ENCODE results near the gene HOXD11. TPM values are rescaled to one million over a fixed set of nuclear protein-coding genes. Genes with fewer than 3 reads are reported as not detected.

HOXD11 gene
- total RNA-seq, 1 donor: not detected

DNA sequence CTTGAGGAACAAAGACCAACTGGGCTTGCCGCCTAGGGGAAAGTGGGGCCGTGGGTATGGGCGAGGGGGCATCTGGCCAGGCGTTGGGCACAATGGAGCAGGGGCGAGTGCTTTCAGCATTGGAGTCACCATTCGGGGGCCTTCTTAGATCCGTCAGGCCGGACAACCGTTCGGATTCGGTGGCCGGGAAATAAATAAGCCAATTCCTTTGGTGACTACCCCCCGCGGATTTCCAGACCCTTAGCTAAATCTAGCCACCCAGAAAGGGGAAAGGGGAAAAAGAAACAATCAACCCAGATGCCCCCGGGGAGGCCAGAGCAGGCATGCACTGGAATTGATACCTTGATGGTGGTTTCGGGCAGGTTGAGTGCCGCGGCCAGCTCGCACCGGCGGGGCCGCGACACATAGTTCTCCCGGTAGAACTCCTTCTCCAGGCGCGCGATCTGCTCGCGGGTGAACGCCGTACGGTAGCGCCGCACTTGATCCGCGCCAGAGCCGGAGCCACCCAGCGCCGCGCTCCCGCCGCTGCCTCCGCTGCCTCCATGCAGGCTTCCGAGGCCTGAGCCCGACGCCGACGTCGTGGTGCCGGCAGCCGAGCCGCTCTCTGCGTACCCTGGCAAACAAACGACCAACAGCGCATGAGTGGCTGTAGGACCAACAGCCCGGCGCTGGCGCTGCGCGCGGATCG, 25.1 kb upstream of the HOXD11 start:
- H3K4me3 ChIP-seq (ENCODE audit: low read depth, low read length): no peak overlapping the region
- no peak for TF ChIP-seq CTCF (IDR thresholded peaks at IDR 0.05; ENCODE audit: insufficient read depth, low read length)
- DNase-seq (ENCODE audit: low read depth): no peak

- no peak for DNase-seq (ENCODE audit: low read depth)
- H3K4me3 ChIP-seq (ENCODE audit: low read depth, low read length): no peak overlapping the region
- no peak for TF ChIP-seq CTCF (IDR thresholded peaks at IDR 0.05; ENCODE audit: insufficient read depth, low read length)
Observed at GRCh38 chr2:176082525-176082823, 24.6 kb upstream of the HOXD11 start.

DNA sequence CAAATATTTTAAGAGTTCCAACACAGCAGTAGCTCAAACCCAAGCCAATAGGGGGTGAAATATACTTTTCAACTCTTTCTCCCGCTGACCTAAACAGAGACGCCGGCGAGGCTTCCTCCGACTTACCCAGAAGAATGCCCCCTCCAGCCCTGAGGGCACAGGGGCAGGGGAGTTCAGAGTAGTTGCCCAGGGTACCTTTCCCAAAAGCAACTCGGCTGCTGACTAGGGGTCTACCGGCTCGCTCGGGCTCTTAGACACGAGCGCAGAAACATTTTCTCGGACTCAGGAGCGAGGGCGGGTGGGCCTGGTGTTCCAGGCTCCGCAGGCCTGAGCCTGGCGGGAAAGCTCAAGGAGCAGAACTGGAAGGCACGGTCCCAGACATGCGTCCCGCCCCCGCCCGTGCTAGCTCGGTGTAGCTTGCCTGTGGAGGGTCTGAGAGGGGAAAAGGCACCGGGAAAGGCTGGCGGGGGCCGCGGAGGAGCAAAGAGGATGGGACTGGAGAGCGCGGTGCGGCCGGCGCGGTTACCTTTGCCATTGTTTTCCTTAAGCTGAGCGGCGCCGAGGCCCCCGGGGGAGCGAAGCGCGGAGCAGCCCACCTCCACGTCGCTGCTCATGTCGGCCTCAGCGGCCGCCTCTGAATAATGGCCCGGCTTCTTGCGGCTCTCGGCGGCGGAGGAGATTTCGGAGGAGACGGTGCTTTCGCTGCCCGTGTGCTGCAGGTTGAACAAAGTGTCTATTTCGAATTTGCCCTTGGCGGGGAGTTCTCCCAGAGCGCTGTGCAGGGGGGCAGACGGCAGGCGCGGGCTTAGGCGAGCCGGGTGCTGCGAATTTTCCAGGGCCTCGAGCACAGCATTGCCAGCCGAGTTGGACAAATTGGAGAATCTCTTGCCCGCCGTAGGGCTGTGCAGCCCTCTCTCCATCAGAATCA, 24.0 kb upstream of the HOXD11 start:
- no peak overlapping the region for H3K4me3 ChIP-seq (ENCODE audit: low read depth, low read length)
- no peak for TF ChIP-seq CTCF (IDR thresholded peaks at IDR 0.05; ENCODE audit: insufficient read depth, low read length)
- DNase-seq (ENCODE audit: low read depth): no peak

- no peak within 1 kb of the TSS for H3K4me3 ChIP-seq (ENCODE audit: low read depth, low read length)
- no peak for DNase-seq (ENCODE audit: low read depth)
- no peak for TF ChIP-seq CTCF (IDR thresholded peaks at IDR 0.05; ENCODE audit: insufficient read depth, low read length)
Observed at GRCh38 chr2:176083796-176084261, 23.3 kb upstream of the HOXD11 start, which contains the start of gene EVX2. TSS of gene EVX2 (minus strand) at chr2:176083962. CDS start at chr2:176083776, 186 bp downstream.

DNA sequence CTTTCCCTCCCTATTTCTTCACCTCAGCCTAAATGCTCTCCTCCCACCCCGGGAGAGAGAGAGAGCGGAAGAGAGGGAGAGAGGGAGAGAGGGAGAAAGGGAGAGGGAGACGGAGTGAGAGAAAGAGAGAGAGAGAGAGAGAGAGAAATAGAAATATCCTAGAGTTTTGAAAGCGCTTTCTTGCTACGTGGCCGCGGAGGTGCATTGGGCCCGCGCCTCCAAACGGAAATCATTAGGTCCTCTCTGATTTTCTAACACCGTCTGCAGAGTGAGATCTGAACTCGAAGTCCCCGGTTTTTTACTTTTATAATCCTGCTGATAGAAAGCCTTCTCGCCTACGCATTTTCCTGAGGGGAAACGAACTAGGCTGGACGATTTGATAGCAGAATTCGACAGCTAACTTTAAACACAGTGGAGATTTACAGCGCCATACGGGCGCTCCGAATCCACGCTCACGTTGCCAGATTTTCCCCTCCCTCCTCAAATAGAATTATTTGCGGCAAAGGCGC, 22.4 kb upstream of the HOXD11 start:
- no peak overlapping the region for H3K4me3 ChIP-seq (ENCODE audit: low read depth, low read length)
- TF ChIP-seq CTCF (IDR thresholded peaks at IDR 0.05; ENCODE audit: insufficient read depth, low read length): no peak
- no peak for DNase-seq (ENCODE audit: low read depth)

DNA sequence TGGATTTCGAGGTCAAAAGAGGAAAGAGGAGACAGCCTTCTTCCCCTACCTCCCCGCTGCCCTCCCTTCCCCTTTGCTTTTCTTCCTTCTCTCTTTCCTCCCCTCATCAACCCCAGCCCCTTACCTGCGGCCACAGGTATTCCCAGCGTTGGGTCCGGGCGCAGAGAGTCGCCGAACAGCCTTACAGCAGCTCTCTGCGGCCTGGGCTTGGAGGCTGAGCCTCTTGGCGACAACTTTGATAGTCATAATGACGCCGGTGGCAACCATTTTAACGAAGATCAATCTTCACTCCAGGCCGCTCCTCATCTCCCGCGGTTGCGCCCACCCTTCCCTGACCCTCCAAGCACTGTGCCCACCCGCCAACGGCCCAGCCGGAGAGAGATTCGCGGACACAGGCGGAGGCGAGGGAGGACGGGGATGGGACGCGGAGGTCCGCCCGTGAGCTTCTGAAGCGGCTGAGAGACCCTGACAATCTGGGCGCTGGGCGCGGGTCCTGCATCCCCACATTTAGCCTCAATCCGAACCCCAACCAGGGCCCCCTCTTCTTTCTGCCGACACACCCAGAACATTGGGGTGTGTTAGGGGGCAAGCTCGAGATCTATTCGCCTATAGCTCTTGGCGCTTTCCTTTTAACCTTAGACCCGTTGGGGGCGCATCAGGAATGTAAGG, 21.8 kb upstream of the HOXD11 start:
- TF ChIP-seq CTCF (IDR thresholded peaks at IDR 0.05; ENCODE audit: insufficient read depth, low read length): no peak
- DNase-seq (ENCODE audit: low read depth): no peak
- no peak overlapping the region for H3K4me3 ChIP-seq (ENCODE audit: low read depth, low read length)

Data from fibroblast of the aortic adventitia (primary cell).